ENCODE results near the gene RBP5. TPM values are rescaled to one million over a fixed set of nuclear protein-coding genes. Genes with fewer than 3 reads are reported as not detected.

RBP5 gene
- total RNA-seq, 4 donors from 2014 or later = 2.8 to 4.5 TPM; not detected in 2

DNA sequence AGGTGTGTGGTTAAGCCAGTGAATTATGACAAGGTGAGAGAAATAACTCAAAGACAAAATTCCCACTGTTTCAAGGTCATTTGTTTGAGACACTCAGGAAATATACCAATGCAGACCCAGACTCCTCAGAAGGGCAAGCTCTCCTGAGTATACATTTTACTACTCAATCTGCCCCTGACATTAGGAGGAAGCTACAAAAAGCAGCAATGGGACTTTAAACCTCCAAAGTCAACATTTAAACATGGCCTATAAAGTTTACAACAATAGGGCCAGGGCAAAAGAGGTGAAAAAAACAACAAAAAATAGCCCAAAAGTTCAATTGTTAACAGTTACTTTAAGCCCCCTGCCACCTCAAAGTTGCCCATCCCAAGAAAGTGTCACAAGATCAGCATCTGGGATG lies 41.3 kb upstream of the RBP5 start:
- no peak for TF ChIP-seq POLR2A (IDR thresholded peaks at IDR 0.05)
- TF ChIP-seq, protein P1, sequence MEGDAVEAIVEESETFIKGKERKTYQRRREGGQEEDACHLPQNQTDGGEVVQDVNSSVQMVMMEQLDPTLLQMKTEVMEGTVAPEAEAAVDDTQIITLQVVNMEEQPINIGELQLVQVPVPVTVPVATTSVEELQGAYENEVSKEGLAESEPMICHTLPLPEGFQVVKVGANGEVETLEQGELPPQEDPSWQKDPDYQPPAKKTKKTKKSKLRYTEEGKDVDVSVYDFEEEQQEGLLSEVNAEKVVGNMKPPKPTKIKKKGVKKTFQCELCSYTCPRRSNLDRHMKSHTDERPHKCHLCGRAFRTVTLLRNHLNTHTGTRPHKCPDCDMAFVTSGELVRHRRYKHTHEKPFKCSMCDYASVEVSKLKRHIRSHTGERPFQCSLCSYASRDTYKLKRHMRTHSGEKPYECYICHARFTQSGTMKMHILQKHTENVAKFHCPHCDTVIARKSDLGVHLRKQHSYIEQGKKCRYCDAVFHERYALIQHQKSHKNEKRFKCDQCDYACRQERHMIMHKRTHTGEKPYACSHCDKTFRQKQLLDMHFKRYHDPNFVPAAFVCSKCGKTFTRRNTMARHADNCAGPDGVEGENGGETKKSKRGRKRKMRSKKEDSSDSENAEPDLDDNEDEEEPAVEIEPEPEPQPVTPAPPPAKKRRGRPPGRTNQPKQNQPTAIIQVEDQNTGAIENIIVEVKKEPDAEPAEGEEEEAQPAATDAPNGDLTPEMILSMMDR (IDR thresholded peaks at IDR 0.05) = no peak
- Histone ChIP-seq H3K27me3 (no peaks in the 10 kb centered on the region), H3K27ac (no peak overlapping the region), H3K4me1 (no peaks in the 10 kb centered on the region), H3K36me3 (no peaks in the 10 kb centered on the region), H3K9me3 (no peaks in the 10 kb centered on the region), H3K4me3 (replicated peaks in 1 of 3) (no peak overlapping the region)
- intact Hi-C loops (cut with DNase I) = no loop called here
- no peak for DNase-seq

DNA sequence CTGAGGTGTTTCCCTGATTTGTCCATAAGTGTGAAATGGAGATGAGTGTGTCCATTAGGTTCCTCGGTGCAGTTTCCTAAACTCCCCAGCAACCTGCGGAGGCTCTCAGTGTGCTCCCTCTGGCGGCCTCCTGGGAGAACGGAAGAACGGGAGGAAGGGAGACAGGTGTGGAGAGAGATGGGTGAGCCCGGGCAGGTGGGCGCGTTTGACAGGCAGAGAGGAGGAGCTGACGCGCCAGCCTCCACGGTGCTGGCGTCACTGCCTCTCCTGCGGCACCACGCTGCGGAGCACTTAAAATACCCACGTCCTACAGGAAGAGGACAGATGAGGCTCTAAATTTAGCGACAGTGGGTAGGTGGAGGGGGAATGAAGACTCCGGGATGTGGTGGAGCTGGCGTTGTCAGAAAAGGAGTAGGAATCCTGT lies 34.0 kb upstream of the RBP5 start:
- DNase-seq = peak; percentile 47 to 58
- H3K27me3 ChIP-seq = no peaks in the 10 kb centered on the region
- no peaks in the 10 kb centered on the region for H3K9me3 ChIP-seq
- H3K36me3 ChIP-seq = peaks cover 0 to 4% of the 10 kb centered on the region in 2 donors
- TF ChIP-seq POLR2A (IDR thresholded peaks at IDR 0.05) = no peak
- TF ChIP-seq, protein P1 (IDR thresholded peaks at IDR 0.05) = peak; percentile 33 to 72 (median 51)
- intact Hi-C loops (cut with DNase I) = no loop called here
- no peak overlapping the region for H3K27ac ChIP-seq
- WGBS, 2 donors = 1 to 5% methylated on average over 17 to 19 of the region's 19 CpGs
- no peak overlapping the region for H3K4me3 ChIP-seq (replicated peaks in 1 of 3)
- peaks cover 0 to 6% of the 10 kb centered on the region in 2 donors for H3K4me1 ChIP-seq

GRCh38 chr12:7161811-7162210 lies 33.1 kb upstream of the RBP5 start:
- Histone ChIP-seq H3K27ac (no peak overlapping the region), H3K4me1 (peaks cover 0 to 6% of the 10 kb centered on the region in 2 donors), H3K4me3 (replicated peaks in 1 of 3) (no peak overlapping the region), H3K9me3 (no peaks in the 10 kb centered on the region), H3K27me3 (no peaks in the 10 kb centered on the region), H3K36me3 (peaks cover 0 to 4% of the 10 kb centered on the region in 2 donors)
- intact Hi-C loops (cut with DNase I) = no loop called here
- DNase-seq = no peak
- 88% methylated on average over 5 of the region's 5 CpGs for WGBS, 2 donors
- no peak for TF ChIP-seq POLR2A (IDR thresholded peaks at IDR 0.05)
- TF ChIP-seq, protein P1 (IDR thresholded peaks at IDR 0.05) = no peak

DNA sequence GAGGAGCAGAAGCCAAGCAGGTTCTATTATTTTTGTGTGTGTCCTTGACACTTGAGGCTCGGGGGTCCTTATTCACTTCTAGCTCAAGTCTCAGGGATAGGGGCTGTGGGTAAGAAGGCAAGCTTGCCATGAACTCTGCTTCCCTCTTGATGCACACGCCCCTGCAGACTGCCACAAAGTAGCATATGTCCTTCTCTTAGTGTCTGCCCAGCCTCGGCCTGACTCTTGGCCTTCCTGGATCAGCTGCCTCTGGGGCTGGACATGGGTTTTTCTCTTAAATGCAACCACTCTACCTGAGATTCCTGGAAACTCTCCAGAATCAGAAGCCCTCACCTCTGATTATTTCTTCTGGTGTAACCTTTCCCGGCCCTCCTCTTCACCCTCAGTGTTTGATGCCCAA lies 32.6 kb upstream of the RBP5 start:
- H3K4me3 ChIP-seq (replicated peaks in 1 of 3) = no peak overlapping the region
- no peaks in the 10 kb centered on the region for H3K27me3 ChIP-seq
- no peak overlapping the region for H3K27ac ChIP-seq
- peaks cover 0 to 4% of the 10 kb centered on the region in 2 donors for H3K36me3 ChIP-seq
- H3K4me1 ChIP-seq = peaks cover 0 to 6% of the 10 kb centered on the region in 2 donors
- H3K9me3 ChIP-seq = no peaks in the 10 kb centered on the region
- no peak for DNase-seq
- intact Hi-C loops (cut with DNase I) = no loop called here
- WGBS, 2 donors = 80 to 89% methylated on average over 4 of the region's 4 CpGs
- TF ChIP-seq POLR2A (IDR thresholded peaks at IDR 0.05) = no peak
- TF ChIP-seq, protein P1 (IDR thresholded peaks at IDR 0.05) = no peak

DNA sequence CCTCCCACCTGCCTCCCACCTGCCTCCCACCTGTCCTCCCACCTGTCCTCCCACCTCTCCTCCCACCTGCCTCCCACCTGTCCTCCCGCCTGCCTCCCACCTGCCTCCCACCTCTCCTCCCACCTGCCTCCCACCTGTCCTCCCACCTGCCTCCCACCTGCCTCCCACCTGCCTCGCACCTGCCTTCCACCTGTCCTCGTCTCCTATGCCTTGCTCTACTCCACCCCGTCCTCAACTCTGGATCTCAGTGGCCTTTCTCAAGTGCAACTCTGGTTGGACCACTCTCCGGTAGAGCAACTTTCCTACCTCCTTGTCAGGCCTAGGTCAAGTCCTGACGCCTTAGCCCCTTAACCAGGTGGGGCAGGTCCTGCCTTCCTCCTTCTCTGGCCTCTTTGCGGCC lies 31.5 kb upstream of the RBP5 start:
- no peaks in the 10 kb centered on the region for H3K27me3 ChIP-seq
- H3K4me3 ChIP-seq (replicated peaks in 1 of 3) = no peak overlapping the region
- intact Hi-C loops (cut with DNase I) = no loop called here
- WGBS, 2 donors = 72 to 73% methylated on average over 7 of the region's 7 CpGs
- peaks cover 0 to 4% of the 10 kb centered on the region in 2 donors for H3K36me3 ChIP-seq
- TF ChIP-seq, protein P1 (IDR thresholded peaks at IDR 0.05) = no peak
- TF ChIP-seq POLR2A (IDR thresholded peaks at IDR 0.05) = no peak
- no peak for DNase-seq
- H3K4me1 ChIP-seq = peaks cover 10 to 17% of the 10 kb centered on the region in 2 donors
- no peak overlapping the region for H3K27ac ChIP-seq
- no peaks in the 10 kb centered on the region for H3K9me3 ChIP-seq

Data from thyroid gland (tissue), 4 donors.